ENCODE results near the gene ALK. TPM values are rescaled to one million over a fixed set of nuclear protein-coding genes. Genes with fewer than 3 reads are reported as not detected.
A peak's percentile ranks its signal among the peaks of the same experiment; 100 is the strongest.

Gene ALK
- total and polyA plus RNA-seq, 2 experiments from 2014 or later, result 0.35 TPM; not detected in 1

- Histone ChIP-seq H3K4me3 (no peak overlapping the region), H3F3A (replicated peaks; ENCODE audit: low read depth) (no peaks in the 10 kb centered on the region), H4K20me1 (replicated peaks; ENCODE audit: insufficient read depth) (no peaks in the 10 kb centered on the region), H3K79me2 (replicated peaks; ENCODE audit: insufficient read depth) (no peaks in the 10 kb centered on the region), H2AFZ (no peak overlapping the region; the same call in 1 of the 2 replicates), H3K4me1 (ENCODE audit: insufficient read depth) (no peaks in the 10 kb centered on the region), H3K4me2 (no peak overlapping the region), H3K9me2 (ENCODE audit: insufficient read depth) (no peaks in the 10 kb centered on the region), H3K27ac (ENCODE audit: low read depth) (no peak overlapping the region), H3K36me3 (ENCODE audit: insufficient read depth) (no peaks in the 10 kb centered on the region), H3K27me3 (ENCODE audit: insufficient read depth) (no peaks in the 10 kb centered on the region)
- 0 out of 3 replicates have a peak, but pooled peaks have one; percentile 21 for ATAC-seq
- Mint-ChIP-seq H3K36me3 (ENCODE audit: low read depth) (no peaks in the 10 kb centered on the region), H3K27me3 (ENCODE audit: insufficient read depth, low read depth, poor library complexity) (no peaks in the 10 kb centered on the region), H3K4me3 (no peak overlapping the region), H3K27ac (no peak overlapping the region), H3K4me1 (peaks cover 18% of the 10 kb centered on the region), H3K9me3 (no peaks in the 10 kb centered on the region)
- no peak for DNase-seq (ENCODE audit: low spot score)
- TF ChIP-seq EZH2phosphoT487 (IDR thresholded peaks at IDR 0.05; ENCODE audit: unreplicated experiment) (no peak), CREB1 (CRISPR knock-in tag; IDR thresholded peaks at IDR 0.05; ENCODE audit: low read depth) (no peak), CTCF (conservative IDR thresholded peaks at IDR 0.05; ENCODE audit: low read depth in 2 of 2) (no peak), STAT1 (IDR thresholded peaks at IDR 0.05; ENCODE audit: unreplicated experiment) (no peak), ZNF331 (CRISPR knock-in tag; IDR thresholded peaks at IDR 0.05; ENCODE audit: low read depth) (no peak), REST (IDR thresholded peaks at IDR 0.05; ENCODE audit: unreplicated experiment) (no peak), POLR2AphosphoS5 (IDR thresholded peaks at IDR 0.05; ENCODE audit: low read depth) (no peak), ZNF462 (CRISPR knock-in tag; IDR thresholded peaks at IDR 0.05) (no peak)
Observed at GRCh38 chr2:29273685-29274611, 647.4 kb downstream of the ALK start.
